ENCODE measurements around the gene KIAA1958.

The KIAA1958 gene

GRCh38 chr9:112680731-112681402, 194.2 kb downstream of the KIAA1958 start:
- H3K4me1 ChIP-seq (ENCODE audit: low read length) = no peaks in the 10 kb centered on the region
- H3K27me3 ChIP-seq (ENCODE audit: low read depth, low read length) = no peaks in the 10 kb centered on the region
- no peak overlapping the region for H3K27ac ChIP-seq (ENCODE audit: low read length)
- H3K9me3 ChIP-seq (ENCODE audit: insufficient read depth, low read length) = 0 out of 2 replicates have a peak, but pooled peaks cover 3% of the 10 kb centered on the region
- H3K36me3 ChIP-seq (replicated peaks; ENCODE audit: low read depth, low read length) = peaks cover 4% of the 10 kb centered on the region
- no peaks in the 10 kb centered on the region for H3K79me2 ChIP-seq (ENCODE audit: low read length)
- H3K4me3 ChIP-seq (ENCODE audit: low read length) = no peak overlapping the region
- no peaks in the 10 kb centered on the region for H4K20me1 ChIP-seq (ENCODE audit: insufficient read depth, low read length)
- TF ChIP-seq CTCF (IDR thresholded peaks at IDR 0.05; ENCODE audit: low read depth, low read length) (no peak), EZH2phosphoT487 (IDR thresholded peaks at IDR 0.05; ENCODE audit: low read depth) (no peak)
- H2AFZ ChIP-seq (ENCODE audit: low read depth, low read length) = no peak overlapping the region
- no peak overlapping the region for H3K4me2 ChIP-seq (ENCODE audit: low read length)
- H3K9ac ChIP-seq (ENCODE audit: low read length) = no peak overlapping the region

GRCh38 chr9:112689161-112689740, 202.6 kb downstream of the KIAA1958 start:
- no peaks in the 10 kb centered on the region for H3K9me3 ChIP-seq (ENCODE audit: insufficient read depth, low read length)
- H3K4me3 ChIP-seq (ENCODE audit: low read length) = no peak overlapping the region
- peaks cover 17% of the 10 kb centered on the region for H3K36me3 ChIP-seq (replicated peaks; ENCODE audit: low read depth, low read length)

GRCh38 chr9:112694706-112695555, 208.3 kb downstream of the KIAA1958 start:
- Histone ChIP-seq H3K27me3 (ENCODE audit: low read depth, low read length) (no peaks in the 10 kb centered on the region), H3K4me1 (ENCODE audit: low read length) (no peaks in the 10 kb centered on the region), H3K36me3 (replicated peaks; ENCODE audit: low read depth, low read length) (peaks cover 21% of the 10 kb centered on the region), H4K20me1 (ENCODE audit: insufficient read depth, low read length) (no peaks in the 10 kb centered on the region), H3K4me2 (ENCODE audit: low read length) (no peak overlapping the region), H3K9me3 (ENCODE audit: insufficient read depth, low read length) (no peaks in the 10 kb centered on the region), H2AFZ (ENCODE audit: low read depth, low read length) (no peak overlapping the region), H3K9ac (ENCODE audit: low read length) (no peak overlapping the region), H3K27ac (ENCODE audit: low read length) (no peak overlapping the region), H3K79me2 (ENCODE audit: low read length) (no peaks in the 10 kb centered on the region), H3K4me3 (ENCODE audit: low read length) (no peak overlapping the region)
- no peak for TF ChIP-seq EZH2phosphoT487 (IDR thresholded peaks at IDR 0.05; ENCODE audit: low read depth)
- no peak for TF ChIP-seq CTCF (IDR thresholded peaks at IDR 0.05; ENCODE audit: low read depth, low read length)

More at GRCh38 chr9:112689161-112689740, 202.6 kb downstream of the KIAA1958 start:
- Histone ChIP-seq H2AFZ (ENCODE audit: low read depth, low read length) (no peak overlapping the region), H3K9ac (ENCODE audit: low read length) (no peak overlapping the region), H3K4me2 (ENCODE audit: low read length) (no peak overlapping the region), H4K20me1 (ENCODE audit: insufficient read depth, low read length) (no peaks in the 10 kb centered on the region), H3K27me3 (ENCODE audit: low read depth, low read length) (no peaks in the 10 kb centered on the region), H3K4me1 (ENCODE audit: low read length) (no peaks in the 10 kb centered on the region), H3K27ac (ENCODE audit: low read length) (no peak overlapping the region), H3K79me2 (ENCODE audit: low read length) (no peaks in the 10 kb centered on the region)
- no peak for TF ChIP-seq CTCF (IDR thresholded peaks at IDR 0.05; ENCODE audit: low read depth, low read length)
- no peak for TF ChIP-seq EZH2phosphoT487 (IDR thresholded peaks at IDR 0.05; ENCODE audit: low read depth)

- no peak overlapping the region for H2AFZ ChIP-seq (ENCODE audit: low read depth, low read length)
- H3K79me2 ChIP-seq (ENCODE audit: low read length) = no peaks in the 10 kb centered on the region
- peaks cover 13% of the 10 kb centered on the region for H3K36me3 ChIP-seq (replicated peaks; ENCODE audit: low read depth, low read length)
- H3K27ac ChIP-seq (ENCODE audit: low read length) = no peak overlapping the region
- TF ChIP-seq CTCF (IDR thresholded peaks at IDR 0.05; ENCODE audit: low read depth, low read length) = no peak
- TF ChIP-seq EZH2phosphoT487 (IDR thresholded peaks at IDR 0.05; ENCODE audit: low read depth) = no peak
- no peak overlapping the region for H3K4me2 ChIP-seq (ENCODE audit: low read length)
- H3K4me3 ChIP-seq (ENCODE audit: low read length) = no peak overlapping the region
- no peaks in the 10 kb centered on the region for H3K27me3 ChIP-seq (ENCODE audit: low read depth, low read length)
- H3K9ac ChIP-seq (ENCODE audit: low read length) = no peak overlapping the region
- no peaks in the 10 kb centered on the region for H3K4me1 ChIP-seq (ENCODE audit: low read length)
- no peaks in the 10 kb centered on the region for H3K9me3 ChIP-seq (ENCODE audit: insufficient read depth, low read length)
- no peaks in the 10 kb centered on the region for H4K20me1 ChIP-seq (ENCODE audit: insufficient read depth, low read length)
These were observed 209.8 kb downstream of the KIAA1958 start for GRCh38 chr9:112696461-112696860.

All from OCI-LY3 (cell line).